HEK293 (cell line): ENCODE data around the gene RFTN2.

Source experiments
- CTCF ChIA-PET: fragments of 350-600 bp; formaldehyde crosslinking; extraction: SDS; loops from one replicate; lab custom pipeline; 2021; ENCODE audit warnings: antibody characterized with exemption; lab: Yijun Ruan, JAX
- POLR2A ChIA-PET: fragments of 300-600 bp; formaldehyde crosslinking; extraction: SDS; loops from one replicate; lab custom pipeline; 2020; ENCODE audit warnings: antibody characterized with exemption, inconsistent platforms; lab: Yijun Ruan, JAX
- H3K27ac ChIP-seq: fragments of 200-500 bp; sonication (Bioruptor generic); 2 replicates; pipeline ENCODE4 v1.5.1; 2014; ENCODE audit warnings: low read depth, low read length, control low read depth, inconsistent platforms; ENCODE audit errors: extremely low read depth
- H3K36me3 ChIP-seq, 2 experiments: fragments of 200-500 bp in 1 of 2; sonication (Bioruptor generic) in 1 of 2; 1 replicate in 1 of 2; 2 replicates in 1 of 2; pipeline ENCODE4 v1.5.1; 2014 to 2017; ENCODE audit warnings: inconsistent platforms in 2 of 2, low read length in 2 of 2; ENCODE audit not compliant: control insufficient read depth in 2 of 2, insufficient read depth in 1 of 2
- H3K4me1 ChIP-seq: fragments of 200-500 bp; sonication (Bioruptor generic); 2 replicates; pipeline ENCODE4 v1.5.1; 2014; ENCODE audit warnings: mild to moderate bottlenecking, low read length, inconsistent platforms; ENCODE audit not compliant: control insufficient read depth, insufficient read depth
- H3K4me3 ChIP-seq: 2 replicates; pipeline ENCODE4 v1.5.1; 2011; ENCODE audit warnings: low read depth, mild to moderate bottlenecking, control low read depth, low read length, moderate library complexity
- H3K9me3 ChIP-seq: fragments of 200-500 bp; sonication (Bioruptor generic); 2 replicates; pipeline ENCODE4 v1.5.1; 2014; ENCODE audit warnings: low read depth, low read length, inconsistent platforms; ENCODE audit not compliant: control insufficient read depth, insufficient read depth
- GLI2 ChIP-seq: fragments of 450-650 bp; formaldehyde crosslinking; IDR thresholded peaks from 2 replicates; pipeline ENCODE4; 2017; ENCODE audit warnings: missing biosample characterization, missing genetic modification characterization, low read depth, borderline replicate concordance
- GLIS1 ChIP-seq: fragments of 450-650 bp; formaldehyde crosslinking; IDR thresholded peaks from 2 replicates; pipeline ENCODE4 v1.5.1; 2016; ENCODE audit warnings: missing biosample characterization, missing genetic modification characterization
- HOXD13 ChIP-seq: sonication (generic); formaldehyde crosslinking; IDR thresholded peaks from 2 replicates; pipeline ENCODE4 v1.8.0; 2022; ENCODE audit warnings: missing genetic modification reagents, borderline replicate concordance
- OSR2 ChIP-seq: fragments of 450-650 bp; formaldehyde crosslinking; IDR thresholded peaks from 2 replicates; pipeline ENCODE4 v1.5.1; 2016; ENCODE audit warnings: missing biosample characterization, missing genetic modification characterization
- TCF7L2 ChIP-seq: IDR thresholded peaks from 2 replicates; pipeline ENCODE4 v1.6.1; 2011; ENCODE audit warnings: low read depth, mild to moderate bottlenecking, inconsistent platforms, low read length, moderate library complexity, borderline replicate concordance
- TSHZ1 ChIP-seq: fragments of 450-650 bp; formaldehyde crosslinking; IDR thresholded peaks from 2 replicates; pipeline ENCODE4 v1.5.1; 2016; ENCODE audit warnings: missing biosample characterization, missing genetic modification characterization, borderline replicate concordance
- ZBTB7A ChIP-seq: fragments of 450-650 bp; formaldehyde crosslinking; IDR thresholded peaks from 2 replicates; pipeline ENCODE4 v1.5.1; 2016; ENCODE audit warnings: low read depth, missing biosample characterization, missing genetic modification characterization
- ZNF146 ChIP-seq: fragments of 450-650 bp; formaldehyde crosslinking; IDR thresholded peaks from 2 replicates; pipeline ENCODE4 v1.5.1; 2016; ENCODE audit warnings: missing biosample characterization, missing genetic modification characterization
- ZNF155 ChIP-seq: fragments of 450-650 bp; formaldehyde crosslinking; IDR thresholded peaks from 2 replicates; pipeline ENCODE4 v1.5.1; 2016; ENCODE audit warnings: missing biosample characterization, missing genetic modification characterization
- ZNF221 ChIP-seq: fragments of 450-650 bp; formaldehyde crosslinking; IDR thresholded peaks from 2 replicates; pipeline ENCODE4 v1.5.1; 2017; ENCODE audit warnings: missing biosample characterization, missing genetic modification characterization, borderline replicate concordance
- ZNF248 ChIP-seq: fragments of 450-650 bp; formaldehyde crosslinking; IDR thresholded peaks from 2 replicates; pipeline ENCODE4 v1.5.1; 2017; ENCODE audit warnings: missing biosample characterization, missing genetic modification characterization
- ZNF302 ChIP-seq: fragments of 450-650 bp; formaldehyde crosslinking; IDR thresholded peaks from 2 replicates; pipeline ENCODE4 v1.5.1; 2016; ENCODE audit warnings: missing biosample characterization, missing genetic modification characterization, low read depth
- ZNF530 ChIP-seq: fragments of 450-650 bp; formaldehyde crosslinking; IDR thresholded peaks from 2 replicates; pipeline ENCODE4 v1.5.1; 2016; ENCODE audit warnings: low read depth, missing biosample characterization, missing genetic modification characterization
- ZNF549 ChIP-seq: fragments of 450-650 bp; IDR thresholded peaks from 2 replicates; pipeline ENCODE4 v1.5.1; 2018; ENCODE audit warnings: missing biosample characterization, missing genetic modification characterization, mild to moderate bottlenecking, inconsistent platforms, moderate library complexity
- ZNF624 ChIP-seq: fragments of 450-650 bp; formaldehyde crosslinking; IDR thresholded peaks from 2 replicates; pipeline ENCODE4 v1.5.1; 2017; ENCODE audit warnings: missing biosample characterization, missing genetic modification characterization
- ZNF654 ChIP-seq: fragments of 450-650 bp; formaldehyde crosslinking; IDR thresholded peaks from 2 replicates; pipeline ENCODE4 v1.5.1; 2016; ENCODE audit warnings: low read depth, missing biosample characterization, missing genetic modification characterization
- ZNF792 ChIP-seq: fragments of 450-650 bp; formaldehyde crosslinking; IDR thresholded peaks from 2 replicates; pipeline ENCODE4 v1.5.1; 2016; ENCODE audit warnings: missing biosample characterization, missing genetic modification characterization
- TF ChIP-seq, protein P1 (sequence below): fragments of 450-650 bp; formaldehyde crosslinking; IDR thresholded peaks from 2 replicates; pipeline ENCODE4 v1.5.1; 2016; ENCODE audit warnings: missing biosample characterization, missing genetic modification characterization
- TF ChIP-seq, protein P2 (sequence below): fragments of 450-650 bp; formaldehyde crosslinking; IDR thresholded peaks from 2 replicates; pipeline ENCODE4 v1.5.1; 2017; ENCODE audit warnings: missing biosample characterization, missing genetic modification characterization
- TF ChIP-seq, protein P3 (sequence below): fragments of 450-650 bp; formaldehyde crosslinking; IDR thresholded peaks from 2 replicates; pipeline ENCODE4 v1.5.1; 2017; ENCODE audit warnings: missing biosample characterization, missing genetic modification characterization

The RFTN2 gene

GRCh38 chr2:197548582-197548981, 126.8 kb downstream of the RFTN2 start:
- Histone ChIP-seq H3K27ac (no peak overlapping the region), H3K36me3 (peaks cover 23 to 54% of the 10 kb centered on the region in 2 experiments), H3K4me1 (no peaks in the 10 kb centered on the region), H3K4me3 (no peak overlapping the region), H3K9me3 (no peaks in the 10 kb centered on the region)
- CTCF ChIA-PET = no interaction called here
- POLR2A ChIA-PET = interaction anchor here (1.7 kb wide), 1 partner anchor 33 kb away, joined by 3 read pairs; the partner anchor contains the start of gene MOB4
- TF ChIP-seq GLI2 (tag by site-specific recombination) = no peak
- no peak for TF ChIP-seq ZNF146 (tag by site-specific recombination)
- TF ChIP-seq ZNF530 (tag by site-specific recombination) = no peak
- TF ChIP-seq, protein P1, sequence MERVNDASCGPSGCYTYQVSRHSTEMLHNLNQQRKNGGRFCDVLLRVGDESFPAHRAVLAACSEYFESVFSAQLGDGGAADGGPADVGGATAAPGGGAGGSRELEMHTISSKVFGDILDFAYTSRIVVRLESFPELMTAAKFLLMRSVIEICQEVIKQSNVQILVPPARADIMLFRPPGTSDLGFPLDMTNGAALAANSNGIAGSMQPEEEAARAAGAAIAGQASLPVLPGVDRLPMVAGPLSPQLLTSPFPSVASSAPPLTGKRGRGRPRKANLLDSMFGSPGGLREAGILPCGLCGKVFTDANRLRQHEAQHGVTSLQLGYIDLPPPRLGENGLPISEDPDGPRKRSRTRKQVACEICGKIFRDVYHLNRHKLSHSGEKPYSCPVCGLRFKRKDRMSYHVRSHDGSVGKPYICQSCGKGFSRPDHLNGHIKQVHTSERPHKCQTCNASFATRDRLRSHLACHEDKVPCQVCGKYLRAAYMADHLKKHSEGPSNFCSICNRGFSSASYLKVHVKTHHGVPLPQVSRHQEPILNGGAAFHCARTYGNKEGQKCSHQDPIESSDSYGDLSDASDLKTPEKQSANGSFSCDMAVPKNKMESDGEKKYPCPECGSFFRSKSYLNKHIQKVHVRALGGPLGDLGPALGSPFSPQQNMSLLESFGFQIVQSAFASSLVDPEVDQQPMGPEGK (tag by site-specific recombination) = no peak
- no peak for TF ChIP-seq ZNF221 (tag by site-specific recombination)
- no peak for TF ChIP-seq TCF7L2
- TF ChIP-seq ZBTB7A = no peak
- TF ChIP-seq TSHZ1 (tag by site-specific recombination) = no peak
- no peak for TF ChIP-seq ZNF654 (tag by site-specific recombination)
- no peak for TF ChIP-seq GLIS1 (tag by site-specific recombination)
- no peak for TF ChIP-seq ZNF302 (tag by site-specific recombination)
- no peak for TF ChIP-seq ZNF792 (tag by site-specific recombination)
- no peak for TF ChIP-seq ZNF155 (tag by site-specific recombination)
- no peak for TF ChIP-seq ZNF248 (tag by site-specific recombination)
- TF ChIP-seq ZNF549 = no peak
- TF ChIP-seq, protein P2, sequence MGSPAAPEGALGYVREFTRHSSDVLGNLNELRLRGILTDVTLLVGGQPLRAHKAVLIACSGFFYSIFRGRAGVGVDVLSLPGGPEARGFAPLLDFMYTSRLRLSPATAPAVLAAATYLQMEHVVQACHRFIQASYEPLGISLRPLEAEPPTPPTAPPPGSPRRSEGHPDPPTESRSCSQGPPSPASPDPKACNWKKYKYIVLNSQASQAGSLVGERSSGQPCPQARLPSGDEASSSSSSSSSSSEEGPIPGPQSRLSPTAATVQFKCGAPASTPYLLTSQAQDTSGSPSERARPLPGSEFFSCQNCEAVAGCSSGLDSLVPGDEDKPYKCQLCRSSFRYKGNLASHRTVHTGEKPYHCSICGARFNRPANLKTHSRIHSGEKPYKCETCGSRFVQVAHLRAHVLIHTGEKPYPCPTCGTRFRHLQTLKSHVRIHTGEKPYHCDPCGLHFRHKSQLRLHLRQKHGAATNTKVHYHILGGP (tag by site-specific recombination) = no peak
- no peak for TF ChIP-seq OSR2
- no peak for TF ChIP-seq HOXD13 (CRISPR knock-in tag)

DNA sequence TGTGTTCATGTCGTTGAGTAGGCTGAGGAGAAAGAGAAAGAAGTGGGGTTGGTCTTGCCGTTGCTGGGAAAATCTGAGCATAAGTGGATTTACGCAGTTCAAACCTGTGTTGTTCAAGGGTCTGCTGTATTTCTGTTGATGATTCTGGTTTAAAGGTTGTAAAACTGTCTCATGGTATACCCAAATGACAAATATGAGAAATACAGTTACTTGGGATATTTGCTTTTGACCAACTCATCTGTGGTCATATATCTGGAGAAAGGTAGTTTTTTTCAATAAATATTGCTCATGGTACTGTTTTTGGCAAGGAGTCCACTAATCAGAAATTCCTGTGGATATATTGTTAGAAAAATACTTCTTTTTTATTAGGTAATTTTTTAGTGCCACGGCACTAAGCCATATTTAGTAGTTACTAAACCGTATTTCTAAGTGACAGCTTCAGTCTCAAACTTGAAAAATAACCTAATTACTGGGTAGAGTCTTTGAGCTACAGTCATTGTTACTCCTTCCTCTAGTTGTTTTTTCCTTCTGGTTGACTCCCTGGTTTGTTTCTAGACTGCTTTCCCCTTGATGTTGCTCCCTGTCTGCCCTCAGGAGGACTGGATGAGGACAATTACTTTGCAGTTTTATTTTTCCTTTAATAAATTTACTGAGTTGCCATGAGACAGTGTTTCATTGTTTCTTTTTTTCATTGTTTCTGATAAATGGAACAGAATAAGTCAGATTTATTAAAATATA, 128.1 kb downstream of the RFTN2 start:
- H3K36me3 ChIP-seq = peaks cover 35 to 62% of the 10 kb centered on the region in 2 experiments
- POLR2A ChIA-PET = no interaction called here

More for the DNA sequence above, 128.1 kb downstream of the RFTN2 start:
- Histone ChIP-seq H3K27ac (no peak overlapping the region), H3K4me3 (no peak overlapping the region), H3K4me1 (no peaks in the 10 kb centered on the region), H3K9me3 (no peaks in the 10 kb centered on the region)
- no peak for TF ChIP-seq ZNF624
- TF ChIP-seq, protein P3, sequence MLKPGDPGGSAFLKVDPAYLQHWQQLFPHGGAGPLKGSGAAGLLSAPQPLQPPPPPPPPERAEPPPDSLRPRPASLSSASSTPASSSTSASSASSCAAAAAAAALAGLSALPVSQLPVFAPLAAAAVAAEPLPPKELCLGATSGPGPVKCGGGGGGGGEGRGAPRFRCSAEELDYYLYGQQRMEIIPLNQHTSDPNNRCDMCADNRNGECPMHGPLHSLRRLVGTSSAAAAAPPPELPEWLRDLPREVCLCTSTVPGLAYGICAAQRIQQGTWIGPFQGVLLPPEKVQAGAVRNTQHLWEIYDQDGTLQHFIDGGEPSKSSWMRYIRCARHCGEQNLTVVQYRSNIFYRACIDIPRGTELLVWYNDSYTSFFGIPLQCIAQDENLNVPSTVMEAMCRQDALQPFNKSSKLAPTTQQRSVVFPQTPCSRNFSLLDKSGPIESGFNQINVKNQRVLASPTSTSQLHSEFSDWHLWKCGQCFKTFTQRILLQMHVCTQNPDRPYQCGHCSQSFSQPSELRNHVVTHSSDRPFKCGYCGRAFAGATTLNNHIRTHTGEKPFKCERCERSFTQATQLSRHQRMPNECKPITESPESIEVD (tag by site-specific recombination) = peak; percentile 53
- CTCF ChIA-PET = interaction anchor here (0.7 kb wide), 1 partner anchor 162 kb away, joined by 3 read pairs; no protein-coding TSS in a partner anchor
